HG02642 (cell line): Measurements from ENCODE around the gene MEIS1.
"Not testable (repeated sequence)": the region's sequence is repeated elsewhere in the genome, so short reads cannot be mapped to it uniquely, and the experiment has no call there.

Experiments used
- ATAC-seq: cut with Tn5 transposase; IDR thresholded peaks from one replicate; pipeline ENCODE4 v1.9.1; 2021; ENCODE audit warnings: mild to moderate bottlenecking; ENCODE audit not compliant: unreplicated experiment, poor library complexity

MEIS1 gene

GRCh38 chr2:66434679-66435548 is at the start of gene MEIS1:
Gene MEIS1 (plus strand): TSS chr2:66435125. CDS start chr2:66435857, 732 bp downstream.
- ATAC-seq: peak; percentile 76

- no peak for ATAC-seq
Measured at GRCh38 chr2:66387016-66387753, 47.7 kb upstream of the MEIS1 start.

DNA sequence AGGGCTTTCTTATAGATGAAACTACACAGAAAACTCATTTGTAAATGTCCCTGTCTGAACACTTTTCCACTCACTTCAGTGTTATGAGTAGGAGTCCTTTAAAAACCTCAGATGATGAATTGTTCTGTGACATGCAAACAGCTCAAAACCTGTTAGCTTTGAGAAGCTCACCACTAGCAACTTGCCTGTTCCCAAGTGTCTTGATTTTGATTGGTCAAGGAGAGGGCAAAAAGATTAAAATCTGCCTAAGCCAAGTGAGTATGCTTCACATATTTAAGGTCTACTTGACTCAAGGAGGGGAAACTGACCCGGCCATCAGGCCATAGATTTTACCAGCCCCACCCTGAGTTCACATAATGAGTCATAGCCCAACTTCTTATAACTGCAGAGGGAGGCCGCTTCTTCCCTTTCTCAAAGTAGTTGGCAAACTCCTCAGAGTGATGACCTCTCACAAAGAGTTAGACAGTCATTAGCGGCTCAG is 45.2 kb upstream of the MEIS1 start:
- ATAC-seq: no peak

GRCh38 chr2:66390152-66390551 is 44.8 kb upstream of the MEIS1 start:
- no peak for ATAC-seq

DNA sequence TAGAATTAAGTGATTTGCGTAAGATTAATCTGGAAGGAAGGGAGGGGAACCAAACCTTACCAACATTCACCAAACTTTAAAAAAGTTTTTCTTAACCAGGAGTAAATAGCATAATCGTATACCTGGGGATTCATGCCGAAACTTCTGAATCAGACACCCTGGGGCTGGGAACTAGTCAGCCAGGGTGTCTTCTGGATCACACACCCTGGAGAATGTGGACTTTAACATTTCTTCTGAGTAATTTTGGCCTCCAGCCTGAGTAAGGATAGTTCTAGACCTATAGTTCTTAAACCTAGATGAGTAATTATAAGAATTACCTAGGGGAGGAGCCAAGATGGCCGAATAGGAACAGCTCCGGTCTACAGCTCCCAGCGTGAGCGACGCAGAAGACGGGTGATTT is 44.1 kb upstream of the MEIS1 start:
- ATAC-seq: no peak

DNA sequence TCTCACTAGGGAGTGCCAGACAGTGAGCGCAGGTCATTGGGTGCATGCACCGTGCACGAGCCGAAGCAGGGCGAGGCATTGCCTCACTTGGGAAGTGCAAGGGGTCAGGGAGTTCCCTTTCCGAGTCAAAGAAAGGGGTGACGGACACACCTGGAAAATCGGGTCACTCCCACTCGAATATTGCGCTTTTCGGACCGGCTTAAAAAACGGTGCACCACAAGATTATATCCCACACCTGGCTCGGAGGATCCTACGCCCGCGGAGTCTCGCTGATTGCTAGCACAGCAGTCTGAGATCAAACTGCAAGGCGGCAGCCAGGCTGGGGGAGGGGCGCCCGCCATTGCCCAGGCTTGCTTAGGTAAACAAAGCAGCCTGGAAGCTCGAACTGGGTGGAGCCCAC is 43.7 kb upstream of the MEIS1 start:
- not testable (repeated sequence) for ATAC-seq

DNA sequence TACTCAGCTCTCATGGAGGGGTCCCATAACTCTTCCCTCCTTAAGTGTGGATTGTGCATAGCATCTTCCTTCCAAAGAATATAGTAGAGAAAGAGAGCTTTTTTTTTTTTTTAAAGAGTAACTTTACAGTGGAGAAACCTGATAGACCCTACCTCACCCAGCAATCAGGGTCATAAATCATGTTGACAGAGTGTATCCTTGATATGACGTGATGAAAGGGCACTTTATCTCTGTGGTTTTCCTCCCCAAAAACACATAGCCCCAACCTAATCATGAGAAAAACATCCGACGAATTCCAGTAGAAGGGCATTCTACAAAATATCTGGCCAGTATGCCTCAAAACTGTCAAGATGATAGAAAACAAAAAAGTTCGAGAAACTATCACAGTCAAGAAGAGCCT is 29.5 kb upstream of the MEIS1 start:
- ATAC-seq: no peak

DNA sequence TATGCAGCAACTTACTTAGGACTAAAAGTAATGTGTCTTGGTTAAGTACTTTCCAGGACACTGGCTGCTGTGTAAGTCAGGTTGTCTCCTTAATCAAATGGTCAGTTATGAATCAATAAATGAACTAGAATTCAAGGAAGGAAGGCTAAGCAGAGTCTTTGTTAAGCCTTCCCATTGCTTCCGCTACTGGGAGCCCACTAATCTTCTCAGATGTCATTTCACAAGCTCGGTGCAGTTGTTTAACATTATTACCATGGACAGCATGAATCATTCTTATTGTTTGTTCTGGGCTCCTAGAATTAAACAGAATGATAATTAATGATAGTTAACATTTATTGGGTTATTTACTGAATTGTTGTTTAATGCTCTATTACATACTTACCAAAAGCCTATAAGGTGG is 26.0 kb upstream of the MEIS1 start:
- no peak for ATAC-seq

- no peak for ATAC-seq
Measured at GRCh38 chr2:66412874-66413273, 22.1 kb upstream of the MEIS1 start.

DNA sequence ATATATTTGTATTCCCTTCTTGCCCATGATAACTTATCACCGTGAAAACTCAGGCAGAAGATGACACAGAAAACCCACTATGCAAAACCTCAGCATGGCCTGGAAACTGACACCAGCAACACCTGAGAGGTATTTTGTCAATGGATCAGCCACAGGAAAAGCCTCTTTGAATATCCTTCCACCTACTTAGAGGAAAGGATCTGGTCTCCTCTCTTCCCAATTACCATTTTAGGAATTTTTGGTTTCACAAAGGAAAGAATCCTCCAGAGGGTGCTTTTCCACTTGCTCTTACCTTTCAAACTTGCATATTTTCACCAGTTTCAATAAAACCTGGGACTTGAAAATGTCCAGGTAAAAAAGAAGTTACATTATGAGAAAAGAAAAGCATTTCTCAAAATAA is 20.0 kb upstream of the MEIS1 start:
- no peak for ATAC-seq

GRCh38 chr2:66418381-66418780 is 16.5 kb upstream of the MEIS1 start:
- ATAC-seq: no peak

GRCh38 chr2:66421612-66422011 is 13.3 kb upstream of the MEIS1 start:
- ATAC-seq: no peak

DNA sequence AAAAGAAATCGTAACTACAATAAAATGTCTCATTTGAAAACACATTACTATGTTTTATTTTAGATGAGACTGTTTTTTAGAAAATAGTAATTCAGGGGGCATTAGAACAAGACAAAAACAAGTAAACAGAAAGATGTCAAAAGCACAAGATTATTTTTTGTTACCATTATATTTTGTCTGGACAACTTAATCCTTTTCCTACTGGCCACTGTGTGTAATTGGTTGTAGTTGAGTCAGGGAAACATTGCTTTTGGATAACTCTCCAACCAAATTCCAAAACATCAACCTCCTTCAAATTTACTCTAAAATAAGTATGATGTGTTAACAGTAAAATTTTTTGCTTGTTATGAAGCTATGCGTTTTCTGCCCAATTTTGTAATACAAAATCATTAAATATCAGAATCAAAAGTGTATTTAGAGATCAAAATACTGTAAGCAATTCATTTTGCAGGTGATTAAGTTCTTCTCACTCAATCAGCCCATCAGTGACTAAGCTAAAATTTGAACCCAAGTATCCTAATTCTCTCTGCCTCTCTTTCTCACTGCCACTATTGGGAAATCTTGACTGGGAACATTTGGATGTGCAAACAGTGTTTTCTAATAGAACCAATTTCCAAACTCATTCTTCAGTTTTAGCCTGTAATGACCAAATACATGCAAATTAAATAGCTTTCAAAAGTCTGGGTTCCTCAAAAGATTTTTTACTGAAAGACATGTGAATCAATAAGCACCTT is 11.4 kb upstream of the MEIS1 start:
- ATAC-seq: no peak

DNA sequence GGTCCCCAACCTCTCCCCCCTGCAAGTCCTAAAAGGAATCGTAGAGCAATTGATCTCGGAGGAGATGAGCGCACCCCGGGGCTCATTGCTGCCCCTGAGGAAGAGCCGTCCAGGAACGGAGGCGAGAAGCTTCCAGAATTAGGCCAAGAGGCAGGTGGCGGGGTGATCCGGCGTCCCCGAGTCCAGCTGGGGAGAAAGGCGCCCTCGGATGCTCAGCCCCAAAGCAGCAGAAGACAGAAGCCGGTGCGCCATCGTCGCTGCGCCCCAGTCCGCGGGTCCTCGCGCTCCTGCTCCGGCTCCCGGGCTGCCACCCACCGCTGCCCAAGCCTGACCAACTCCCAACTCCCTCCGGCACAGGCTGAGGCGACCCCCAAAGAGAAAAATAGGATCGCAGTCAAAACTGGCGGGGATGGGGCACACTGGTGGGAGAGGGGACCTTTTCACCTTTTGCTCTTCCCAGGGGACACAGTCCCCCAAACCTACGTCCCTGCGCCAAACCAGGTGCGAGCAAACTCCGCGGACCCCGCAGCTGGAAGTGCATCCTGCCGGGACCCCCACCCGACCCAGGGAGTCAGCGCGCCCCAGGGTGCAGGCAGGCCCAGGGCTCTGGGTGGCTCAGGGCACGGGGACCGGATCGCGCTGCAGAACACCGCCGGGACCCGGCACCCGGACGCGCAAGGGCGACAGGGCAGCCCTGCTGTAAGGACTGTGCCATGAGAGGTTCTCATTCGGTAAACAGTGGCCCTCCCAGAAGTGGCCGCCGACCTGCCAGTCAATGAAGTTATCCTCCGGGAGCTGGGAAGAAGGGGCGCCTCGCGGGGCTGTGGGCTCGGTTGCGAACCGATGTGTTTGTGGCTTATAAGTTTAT is 8.4 kb upstream of the MEIS1 start:
- no peak for ATAC-seq

GRCh38 chr2:66427300-66427699 is 7.6 kb upstream of the MEIS1 start:
- ATAC-seq: no peak

DNA sequence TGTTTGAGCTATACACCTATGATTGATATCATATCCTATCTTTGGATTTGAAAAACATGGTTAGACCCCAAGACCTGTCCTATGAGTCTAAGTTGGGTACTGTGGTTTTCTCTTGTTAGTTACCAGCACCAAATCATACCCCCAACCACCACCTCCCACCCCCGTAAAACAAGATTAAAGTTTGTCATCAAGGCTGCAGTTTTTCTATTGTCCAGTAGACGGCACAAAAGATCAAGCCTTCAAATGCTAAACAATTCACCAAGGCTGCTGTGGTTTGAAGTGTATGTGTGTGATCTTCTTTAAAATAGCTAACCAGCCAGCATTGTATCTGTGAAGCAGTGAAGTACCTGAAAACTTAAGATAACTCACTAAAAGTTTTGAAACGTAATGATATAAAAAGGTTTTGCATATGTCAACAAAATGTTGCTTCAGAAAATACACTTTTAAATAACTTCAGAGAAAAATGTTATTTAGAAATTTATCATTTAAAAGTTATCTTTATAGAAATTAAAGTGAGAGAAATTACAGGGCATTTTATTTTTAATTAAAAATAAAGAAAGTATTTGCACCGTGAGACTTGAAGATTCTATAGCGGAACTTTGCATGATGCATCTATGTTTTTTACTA is 5.8 kb upstream of the MEIS1 start:
- no peak for ATAC-seq

- ATAC-seq: no peak
Measured at GRCh38 chr2:66429693-66430504, 5.0 kb upstream of the MEIS1 start.

- ATAC-seq: no peak
Measured at GRCh38 chr2:66430505-66431273, 4.2 kb upstream of the MEIS1 start.
